CD14-positive monocyte (primary cell): ENCODE measurements around the gene EPHX1. TPM values are rescaled to one million over a fixed set of nuclear protein-coding genes. Genes with fewer than 3 reads are reported as not detected.

Experiments used
- DNase-seq, 3 donors: peaks; one replicate each; pipeline ENCODE4 v3.0.0-alpha.2; 2011 to 2022
- H2AFZ ChIP-seq: 2 replicates; pipeline ENCODE4 v1.6.0; 2012; ENCODE audit warnings: mild to moderate bottlenecking, low read depth, low read length, inconsistent platforms; ENCODE audit not compliant: insufficient read depth, poor library complexity, severe bottlenecking
- H3K27ac ChIP-seq, 2 donors: 1 replicate in 1 of 2; 2 replicates in 1 of 2; pipeline ENCODE4 v1.5.1; 2012 to 2013; ENCODE audit warnings: low read length in 2 of 2, control low read depth in 1 of 2, inconsistent platforms in 1 of 2, low read depth in 1 of 2, mild to moderate bottlenecking in 1 of 2
- H3K27me3 ChIP-seq, 2 donors: one replicate each; pipeline versions ENCODE4 v1.6.0 to v1.6.1; 2011 to 2013; ENCODE audit warnings: low read length in 2 of 2; ENCODE audit not compliant: control insufficient read depth in 2 of 2, insufficient read depth in 2 of 2
- H3K36me3 ChIP-seq, 2 donors: replicated peaks in 1 of 2; 1 replicate in 1 of 2; 2 replicates in 1 of 2; pipeline versions ENCODE4 v1.5.1 to v1.6.1; 2012 to 2013; ENCODE audit warnings: low read length in 2 of 2, control low read depth in 1 of 2, inconsistent platforms in 1 of 2, mild to moderate bottlenecking in 1 of 2; ENCODE audit not compliant: insufficient read depth in 2 of 2, control insufficient read depth in 1 of 2
- H3K4me1 ChIP-seq, 2 donors: 1 replicate in 1 of 2; 2 replicates in 1 of 2; pipeline versions ENCODE4 v1.5.1 to v1.6.1; 2012 to 2013; ENCODE audit warnings: low read length in 2 of 2, control low read depth in 1 of 2, inconsistent platforms in 1 of 2, mild to moderate bottlenecking in 1 of 2, moderate library complexity in 1 of 2; ENCODE audit not compliant: insufficient read depth in 2 of 2, control insufficient read depth in 1 of 2
- H3K4me2 ChIP-seq: replicated peaks from 2 replicates; pipeline ENCODE3; 2012; ENCODE audit warnings: low read length, moderate library complexity, mild to moderate bottlenecking; ENCODE audit not compliant: poor library complexity, severe bottlenecking; ENCODE audit errors: extremely low read depth
- H3K4me3 ChIP-seq, 3 experiments: fragments of 200-600 bp in 1 of 3; sonication (generic) in 1 of 3; replicated peaks in 1 of 3; 1 replicate in 2 of 3; 2 replicates in 1 of 3; pipeline ENCODE4 v1.5.1; 2011 to 2013; ENCODE audit warnings: low read length in 3 of 3, mild to moderate bottlenecking in 3 of 3, control low read depth in 2 of 3, low read depth in 2 of 3, inconsistent platforms in 1 of 3, moderate library complexity in 1 of 3
- H3K79me2 ChIP-seq: 2 replicates; pipeline ENCODE4 v1.6.0; 2012; ENCODE audit warnings: mild to moderate bottlenecking, control low read depth, inconsistent platforms, low read length, moderate library complexity; ENCODE audit not compliant: insufficient read depth
- H3K9ac ChIP-seq: 2 replicates; pipeline ENCODE4 v1.6.0; 2017; ENCODE audit warnings: low read length, mild to moderate bottlenecking; ENCODE audit not compliant: insufficient read depth, poor library complexity, severe bottlenecking
- H3K9me3 ChIP-seq, 2 donors: replicated peaks in 1 of 2; 1 replicate in 1 of 2; 2 replicates in 1 of 2; pipeline versions ENCODE4 v1.5.1 to v1.6.1; 2012 to 2013; ENCODE audit warnings: low read length in 2 of 2, control low read depth in 1 of 2; ENCODE audit not compliant: control insufficient read depth in 1 of 2, insufficient read depth in 1 of 2
- H4K20me1 ChIP-seq: 2 replicates; pipeline ENCODE4 v1.6.0; 2012; ENCODE audit warnings: mild to moderate bottlenecking, low read length, control low read depth, moderate library complexity; ENCODE audit not compliant: insufficient read depth
- H3K27ac Mint-ChIP-seq, 7 donors: one replicate each; pipeline ENCODE4 v1.8.0; 2020; ENCODE audit warnings: mild to moderate bottlenecking in 7 of 7, mixed read lengths in 7 of 7, moderate library complexity in 6 of 7, inconsistent platforms in 2 of 7
- H3K27me3 Mint-ChIP-seq, 3 donors: one replicate each; pipeline ENCODE4 v1.8.0; 2021 to 2022; ENCODE audit warnings: low read depth in 3 of 3, mild to moderate bottlenecking in 3 of 3, mixed read lengths in 3 of 3, moderate library complexity in 3 of 3, inconsistent platforms in 1 of 3
- H3K36me3 Mint-ChIP-seq, 2 donors: one replicate each; pipeline ENCODE4 v1.8.0; 2020; ENCODE audit warnings: mixed read lengths in 2 of 2, inconsistent platforms in 1 of 2, mild to moderate bottlenecking in 1 of 2
- H3K4me1 Mint-ChIP-seq: one replicate; pipeline ENCODE4 v1.8.0; 2020; ENCODE audit warnings: mild to moderate bottlenecking, mixed read lengths
- H3K4me3 Mint-ChIP-seq, 2 donors: one replicate each; pipeline ENCODE4 v1.8.0; 2020; ENCODE audit warnings: mild to moderate bottlenecking in 2 of 2, mixed read lengths in 2 of 2, moderate library complexity in 1 of 2
- H3K9me3 Mint-ChIP-seq, 7 donors: one replicate each; pipeline ENCODE4 v1.8.0; 2020 to 2022; ENCODE audit warnings: mixed read lengths in 7 of 7, mild to moderate bottlenecking in 6 of 7, moderate library complexity in 6 of 7, inconsistent platforms in 2 of 7
- WGBS: methylation state at CpG from one replicate; pipeline ENCODE4 v1.1.5; 2013; ENCODE audit warnings: missing lambda C conversion rate; ENCODE audit not compliant: insufficient coverage; 5-methylcytosine and 5-hydroxymethylcytosine counted together
- intact Hi-C, 2 donors: fragments of 100-400 bp; cut with micrococcal nuclease; formaldehyde crosslinking; loops; one replicate each; pipeline versions ENCODE4 v1.15.0 to v1.15.1; 2023
- polyA plus RNA-seq, 3 donors: library from polyadenylated mRNA; depleted of rRNA in 1 of 3; unstranded in 2 of 3; stranded (reverse) in 1 of 3; fragments of 300-500 nt in 2 of 3; fragments of >200 nt in 1 of 3; fragmentation: Illumina TruSeq in 2 of 3; gene quantifications; 1 replicate in 2 of 3; 2 replicates in 1 of 3; pipeline ENCODE4 v1.2.3, GENCODE V29; 2012 to 2021
- TF ChIP-seq, protein P1 (sequence below): fragments of 200-600 bp; IDR thresholded peaks from one replicate; pipeline ENCODE4 v1.8.0; 2022; ENCODE audit warnings: antibody characterized with exemption, mild to moderate bottlenecking

The EPHX1 gene
- polyA plus RNA-seq, 3 donors = 4.6 to 23.8 (median 7.4) TPM

DNA sequence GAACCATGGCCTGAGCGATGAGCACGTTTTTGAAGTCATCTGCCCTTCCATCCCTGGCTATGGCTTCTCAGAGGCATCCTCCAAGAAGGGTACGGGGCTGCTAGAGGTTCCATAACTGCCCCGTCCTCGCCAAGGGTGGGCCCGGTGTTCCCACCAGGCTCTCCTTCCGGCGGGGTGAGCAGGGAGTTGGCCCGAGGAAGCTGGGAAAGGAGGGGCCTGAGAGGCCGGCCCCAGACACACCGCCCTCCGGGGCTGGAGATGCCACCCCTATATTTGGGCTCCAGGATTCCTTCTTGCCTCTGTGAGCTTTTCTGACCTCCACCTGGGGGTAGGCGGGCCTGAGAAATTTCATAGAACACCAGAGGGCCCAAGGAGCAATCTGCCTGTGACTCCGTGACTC, 28.9 kb downstream of the EPHX1 start:
- Histone ChIP-seq H3K27me3 (no peaks in the 10 kb centered on the region), H3K9me3 (no peaks in the 10 kb centered on the region), H3K36me3 (peaks cover 3 to 4% of the 10 kb centered on the region in 2 donors), H3K4me2 (no peak overlapping the region), H3K27ac (no peak overlapping the region), H3K79me2 (no peaks in the 10 kb centered on the region), H2AFZ (no peak overlapping the region), H3K4me1 (no peaks in the 10 kb centered on the region), H4K20me1 (no peaks in the 10 kb centered on the region), H3K9ac (no peak overlapping the region), H3K4me3 (no peak overlapping the region)
- Mint-ChIP-seq H3K4me3 (no peak overlapping the region), H3K27me3 (peaks cover 0 to 4% (median 0%) of the 10 kb centered on the region in 3 donors), H3K36me3 (peaks cover 10 to 29% of the 10 kb centered on the region in 2 donors), H3K9me3 (peaks cover 0 to 4% (median 0%) of the 10 kb centered on the region in 7 donors), H3K27ac (no peak overlapping the region), H3K4me1 (peaks cover 5% of the 10 kb centered on the region)
- intact Hi-C loops = no loop called here
- WGBS = 96% methylated on average over 12 of the region's 14 CpGs
- DNase-seq = no peak
- TF ChIP-seq, protein P1, sequence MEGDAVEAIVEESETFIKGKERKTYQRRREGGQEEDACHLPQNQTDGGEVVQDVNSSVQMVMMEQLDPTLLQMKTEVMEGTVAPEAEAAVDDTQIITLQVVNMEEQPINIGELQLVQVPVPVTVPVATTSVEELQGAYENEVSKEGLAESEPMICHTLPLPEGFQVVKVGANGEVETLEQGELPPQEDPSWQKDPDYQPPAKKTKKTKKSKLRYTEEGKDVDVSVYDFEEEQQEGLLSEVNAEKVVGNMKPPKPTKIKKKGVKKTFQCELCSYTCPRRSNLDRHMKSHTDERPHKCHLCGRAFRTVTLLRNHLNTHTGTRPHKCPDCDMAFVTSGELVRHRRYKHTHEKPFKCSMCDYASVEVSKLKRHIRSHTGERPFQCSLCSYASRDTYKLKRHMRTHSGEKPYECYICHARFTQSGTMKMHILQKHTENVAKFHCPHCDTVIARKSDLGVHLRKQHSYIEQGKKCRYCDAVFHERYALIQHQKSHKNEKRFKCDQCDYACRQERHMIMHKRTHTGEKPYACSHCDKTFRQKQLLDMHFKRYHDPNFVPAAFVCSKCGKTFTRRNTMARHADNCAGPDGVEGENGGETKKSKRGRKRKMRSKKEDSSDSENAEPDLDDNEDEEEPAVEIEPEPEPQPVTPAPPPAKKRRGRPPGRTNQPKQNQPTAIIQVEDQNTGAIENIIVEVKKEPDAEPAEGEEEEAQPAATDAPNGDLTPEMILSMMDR = no peak

DNA sequence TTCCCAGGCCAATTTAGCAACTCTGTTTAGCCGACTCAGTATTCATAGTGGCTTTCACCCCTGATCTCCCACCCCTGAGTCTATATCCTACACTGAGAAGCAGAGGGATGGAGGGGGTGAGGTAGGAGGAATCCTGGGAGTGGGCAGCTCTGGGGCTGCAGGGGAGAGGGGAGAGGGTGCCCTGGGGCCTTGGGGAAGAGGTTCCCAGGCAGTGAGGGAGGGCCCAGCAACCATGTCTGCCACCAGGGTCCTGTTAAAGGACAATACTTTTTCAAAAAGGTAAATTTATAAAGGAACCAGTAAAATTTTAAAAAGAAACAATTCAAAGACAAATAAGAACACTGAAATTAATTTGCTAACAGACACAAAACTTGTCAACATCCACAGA, 30.3 kb downstream of the EPHX1 start:
- peaks cover 0 to 4% (median 0%) of the 10 kb centered on the region in 3 donors for H3K27me3 Mint-ChIP-seq
- Histone ChIP-seq H2AFZ (no peak overlapping the region), H3K4me3 (no peak overlapping the region), H3K27ac (no peak overlapping the region), H3K36me3 (peaks cover 3 to 11% of the 10 kb centered on the region in 2 donors), H3K27me3 (no peaks in the 10 kb centered on the region), H3K79me2 (no peaks in the 10 kb centered on the region), H4K20me1 (no peaks in the 10 kb centered on the region), H3K4me1 (no peaks in the 10 kb centered on the region), H3K9me3 (no peaks in the 10 kb centered on the region), H3K9ac (no peak overlapping the region), H3K4me2 (no peak overlapping the region)
- no peak overlapping the region for H3K4me3 Mint-ChIP-seq
- intact Hi-C loops = no loop called here
- DNase-seq = no peak
- TF ChIP-seq, protein P1 = no peak
- peaks cover 5% of the 10 kb centered on the region for H3K4me1 Mint-ChIP-seq
- H3K9me3 Mint-ChIP-seq = peaks cover 0 to 3% (median 0%) of the 10 kb centered on the region in 7 donors
- no peak overlapping the region for H3K27ac Mint-ChIP-seq
- peaks cover 8 to 37% of the 10 kb centered on the region in 2 donors for H3K36me3 Mint-ChIP-seq
- WGBS = no CpG with 5 or more reads among the region's 1 CpG
